SU-DHL-6 (cell line): ENCODE measurements around the gene RNASE8.

Source experiments
- H2AFZ ChIP-seq: fragments of 200-600 bp; sonication (generic); 2 replicates; pipeline ENCODE4 v1.6.1; 2014; ENCODE audit warnings: low read depth, mild to moderate bottlenecking, moderate library complexity, mixed read lengths, antibody characterized with exemption, low read length; ENCODE audit not compliant: severe bottlenecking
- H3F3A ChIP-seq: fragments of 200-600 bp; shearing (Covaris generic); 2 replicates; pipeline ENCODE4 v1.6.0; 2016; ENCODE audit warnings: antibody characterized with exemption, mild to moderate bottlenecking; ENCODE audit not compliant: insufficient read depth
- H3K27ac ChIP-seq: fragments of 200-600 bp; sonication (generic); 2 replicates; pipeline ENCODE4 v1.5.1; 2016; ENCODE audit warnings: low read depth, mild to moderate bottlenecking, low read length, moderate library complexity, mixed read lengths
- H3K27me3 ChIP-seq: fragments of 200-600 bp; sonication (generic), shearing (Covaris generic); 2 replicates; pipeline ENCODE4 v1.6.0; 2014; ENCODE audit warnings: mild to moderate bottlenecking, low read length
- H3K36me3 ChIP-seq: fragments of 200-600 bp; sonication (generic); 2 replicates; pipeline ENCODE4 v1.6.1; 2014; ENCODE audit warnings: mild to moderate bottlenecking, low read length, mixed read lengths
- H3K4me2 ChIP-seq: fragments of 300-600, 200-600 bp; shearing (Covaris generic), sonication (generic); 2 replicates; pipeline ENCODE4 v1.6.0; 2014; ENCODE audit warnings: low read length, low read depth, mild to moderate bottlenecking; ENCODE audit not compliant: poor library complexity, severe bottlenecking
- H3K4me3 ChIP-seq: fragments of 200-600 bp; sonication (generic); 2 replicates; pipeline ENCODE4 v1.5.1; 2014; ENCODE audit warnings: antibody characterized with exemption, low read length, mild to moderate bottlenecking, mixed read lengths; ENCODE audit not compliant: insufficient read depth, poor library complexity, severe bottlenecking
- H3K79me2 ChIP-seq: fragments of 200-600 bp; sonication (generic); 2 replicates; pipeline ENCODE4 v1.6.1; 2014; ENCODE audit warnings: mild to moderate bottlenecking, low read length, moderate library complexity; ENCODE audit not compliant: insufficient read depth
- H3K9ac ChIP-seq: fragments of 200-600 bp; sonication (generic); 2 replicates; pipeline ENCODE4 v1.7.0; 2014; ENCODE audit warnings: mild to moderate bottlenecking, low read length
- H3K9me2 ChIP-seq: fragments of 200-600 bp; sonication (generic); replicated peaks from 2 replicates; pipeline ENCODE4 v1.6.1; 2014; ENCODE audit warnings: low read length; ENCODE audit not compliant: insufficient read depth
- H3K9me3 ChIP-seq: fragments of 200-600 bp; sonication (generic); 2 replicates; pipeline ENCODE4 v1.6.1; 2014; ENCODE audit warnings: low read length, mixed read lengths; ENCODE audit not compliant: insufficient read depth
- H4K20me1 ChIP-seq: fragments of 200-600 bp; sonication (generic); 2 replicates; pipeline ENCODE4 v1.6.1; 2014; ENCODE audit warnings: low read depth, mild to moderate bottlenecking, antibody characterized with exemption, low read length, moderate library complexity, mixed read lengths
- CTCF ChIP-seq: fragments of 200-600 bp; sonication (generic); IDR thresholded peaks from one replicate; pipeline ENCODE4 v1.5.1; 2017; ENCODE audit warnings: antibody characterized with exemption, mild to moderate bottlenecking, low read length, moderate library complexity; ENCODE audit not compliant: insufficient read depth, poor library complexity, severe bottlenecking
- EZH2phosphoT487 ChIP-seq: fragments of 200-600 bp; sonication (generic), shearing (Covaris generic); conservative IDR thresholded peaks from 2 replicates; pipeline ENCODE4 v1.6.1; 2018; ENCODE audit warnings: mild to moderate bottlenecking, antibody characterized with exemption, low read length, moderate library complexity, mixed read lengths

RNASE8 gene

DNA sequence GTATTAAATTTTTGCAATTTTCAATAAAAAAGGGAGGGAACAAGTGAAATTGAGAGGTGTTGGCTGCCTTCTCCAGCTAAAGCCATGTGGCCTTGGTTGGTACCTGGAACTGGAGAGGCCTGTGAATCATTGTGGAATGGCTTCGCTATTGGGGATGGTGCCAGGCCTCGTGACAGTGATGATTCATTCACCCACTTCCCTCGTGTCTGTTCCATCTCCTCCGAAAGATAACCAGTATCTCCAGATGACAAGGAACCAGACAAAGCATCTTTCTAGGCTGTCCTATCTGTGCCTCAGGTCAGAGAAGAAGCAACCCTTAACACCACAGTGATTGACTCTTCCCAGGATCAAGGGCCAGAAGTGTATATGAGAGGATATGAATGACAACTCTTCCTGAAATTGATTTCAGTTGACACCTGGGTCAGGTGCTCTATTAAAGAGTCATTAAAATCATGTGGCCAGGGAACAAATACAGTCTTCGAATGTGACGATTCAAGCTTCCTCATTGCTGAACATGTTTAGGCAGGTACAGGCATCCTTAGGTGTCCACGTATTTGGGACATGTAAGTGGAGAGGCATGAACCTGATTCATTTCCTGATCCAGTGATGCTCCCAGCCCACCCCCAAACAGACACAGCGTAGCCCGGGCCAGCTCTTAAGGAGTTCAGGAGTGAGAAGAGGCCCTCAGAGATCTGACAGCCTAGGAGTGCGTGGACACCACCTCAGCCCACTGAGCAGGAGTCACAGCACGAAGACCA is 15.8 kb upstream of the RNASE8 start, which contains the start of gene RNASE7:
Gene RNASE7 (plus strand): TSS at position 687 of the 758 bp plus-strand sequence. CDS start 631 bp downstream, outside the sequence.
- Histone ChIP-seq H4K20me1 (no peaks in the 10 kb centered on the region), H3F3A (no peaks in the 10 kb centered on the region), H3K36me3 (no peaks in the 10 kb centered on the region), H3K9ac (no peak within 1 kb of the TSS), H3K4me3 (no peak within 1 kb of the TSS), H3K4me2 (no peak within 1 kb of the TSS), H3K9me2 (no peaks in the 10 kb centered on the region), H3K27me3 (no peaks in the 10 kb centered on the region), H3K79me2 (no peaks in the 10 kb centered on the region), H3K27ac (no peak within 1 kb of the TSS), H3K9me3 (no peaks in the 10 kb centered on the region), H2AFZ (no peak within 1 kb of the TSS)
- TF ChIP-seq CTCF (no peak), EZH2phosphoT487 (no peak)

GRCh38 chr14:21042918-21043317 is 14.7 kb upstream of the RNASE8 start:
- H3K9me3 ChIP-seq: no peaks in the 10 kb centered on the region
- H4K20me1 ChIP-seq: no peaks in the 10 kb centered on the region
- H3F3A ChIP-seq: no peaks in the 10 kb centered on the region
- no peak overlapping the region for H2AFZ ChIP-seq
- no peaks in the 10 kb centered on the region for H3K79me2 ChIP-seq
- no peak overlapping the region for H3K9ac ChIP-seq
- no peak overlapping the region for H3K4me2 ChIP-seq
- no peaks in the 10 kb centered on the region for H3K27me3 ChIP-seq
- H3K27ac ChIP-seq: no peak overlapping the region
- no peak overlapping the region for H3K4me3 ChIP-seq
- no peaks in the 10 kb centered on the region for H3K9me2 ChIP-seq
- H3K36me3 ChIP-seq: no peaks in the 10 kb centered on the region
- TF ChIP-seq CTCF (no peak), EZH2phosphoT487 (no peak)

- Histone ChIP-seq H3F3A (no peaks in the 10 kb centered on the region), H3K4me3 (no peak overlapping the region), H3K27ac (no peak overlapping the region), H4K20me1 (no peaks in the 10 kb centered on the region), H3K9ac (no peak overlapping the region), H3K9me3 (no peaks in the 10 kb centered on the region), H3K4me2 (no peak overlapping the region), H2AFZ (no peak overlapping the region), H3K36me3 (no peaks in the 10 kb centered on the region), H3K27me3 (no peaks in the 10 kb centered on the region), H3K79me2 (no peaks in the 10 kb centered on the region), H3K9me2 (no peaks in the 10 kb centered on the region)
- TF ChIP-seq EZH2phosphoT487: no peak
- no peak for TF ChIP-seq CTCF
Observed at GRCh38 chr14:21043387-21043973, 14.1 kb upstream of the RNASE8 start.
